Stimulated activated CD4-positive, alpha-beta T cell treated with anti-CD3 and anti-CD28 coated beads, Interleukin-4, amount 100 ng/mL, for 24 hours (primary cell): ENCODE data around the gene MPHOSPH8.

Source experiments
- DNase-seq: peaks from one replicate; pipeline ENCODE4 v3.0.0-alpha.2; 2020

MPHOSPH8 gene

DNA sequence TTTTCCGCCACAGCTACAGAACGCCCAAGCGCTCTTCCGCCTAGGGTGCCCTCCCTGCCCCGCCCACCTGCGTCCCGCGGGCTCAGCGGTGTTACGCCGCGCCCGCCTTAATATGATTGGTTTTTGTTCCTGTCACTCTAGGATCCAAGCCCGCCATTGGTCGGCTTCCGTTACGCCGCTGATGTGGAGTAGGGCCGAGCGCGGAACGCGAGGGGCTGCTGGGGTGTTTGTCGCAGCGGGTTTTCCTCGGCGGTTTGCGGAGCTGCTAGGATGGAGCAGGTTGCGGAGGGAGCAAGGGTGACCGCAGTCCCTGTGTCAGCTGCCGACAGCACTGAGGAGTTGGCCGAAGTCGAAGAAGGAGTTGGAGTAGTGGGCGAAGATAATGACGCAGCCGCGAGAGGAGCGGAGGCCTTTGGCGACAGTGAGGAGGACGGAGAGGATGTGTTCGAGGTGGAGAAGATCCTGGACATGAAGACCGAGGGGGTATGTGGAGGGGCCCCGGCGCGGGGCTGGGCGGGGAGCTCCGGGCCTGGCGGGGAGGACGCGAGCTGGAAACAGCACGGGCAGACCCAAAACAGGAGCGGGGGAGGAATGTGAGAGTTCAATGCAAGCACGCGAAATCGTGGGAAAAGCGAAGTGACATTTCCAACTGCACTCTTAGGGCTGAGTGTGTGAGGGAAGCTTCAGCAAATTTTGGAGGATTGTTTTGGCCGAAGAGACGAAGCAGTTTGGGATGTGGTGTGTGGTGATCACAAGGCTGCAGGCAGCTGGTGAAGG is at the start of gene MPHOSPH8:
MPHOSPH8 (plus strand) TSS at position 181 of the 777 bp plus-strand sequence; CDS start at position 271, 90 bp downstream.
- DNase-seq: peak; percentile 94

DNA sequence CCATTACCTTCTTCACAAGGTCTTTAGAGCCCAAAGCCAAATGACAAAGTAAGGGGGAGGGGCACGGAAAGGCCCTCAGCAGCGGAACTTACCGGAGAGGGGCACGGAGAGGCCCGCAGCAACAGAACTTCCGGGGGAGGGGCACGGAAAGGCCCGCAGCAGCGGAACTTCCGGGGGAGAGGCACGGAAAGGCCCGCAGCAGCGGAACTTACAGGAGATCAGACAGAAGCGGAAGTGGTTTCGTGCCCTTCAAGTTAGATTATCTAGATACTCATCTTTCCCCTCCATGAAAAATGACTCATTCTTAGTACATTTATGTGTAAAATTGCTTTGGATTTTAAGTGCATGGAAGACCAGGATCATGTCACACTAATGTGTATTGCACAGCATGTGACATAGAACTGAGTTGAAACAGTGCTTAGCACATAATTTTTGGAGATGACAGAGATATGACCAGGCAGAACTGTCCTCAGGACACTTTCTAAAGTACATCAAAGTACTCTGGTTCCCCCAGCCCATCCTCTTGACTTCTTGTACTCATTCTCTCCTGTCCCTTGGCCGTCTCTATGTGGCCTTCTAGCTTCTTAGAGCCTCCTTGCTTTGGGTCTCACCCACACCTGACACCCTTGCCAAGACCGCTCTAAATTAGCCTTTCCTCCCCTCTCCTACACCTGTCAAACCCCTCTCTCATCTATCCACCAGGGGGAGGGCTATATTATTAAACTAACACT is 46.4 kb upstream of the MPHOSPH8 start:
- peak; percentile 80 for DNase-seq

DNA sequence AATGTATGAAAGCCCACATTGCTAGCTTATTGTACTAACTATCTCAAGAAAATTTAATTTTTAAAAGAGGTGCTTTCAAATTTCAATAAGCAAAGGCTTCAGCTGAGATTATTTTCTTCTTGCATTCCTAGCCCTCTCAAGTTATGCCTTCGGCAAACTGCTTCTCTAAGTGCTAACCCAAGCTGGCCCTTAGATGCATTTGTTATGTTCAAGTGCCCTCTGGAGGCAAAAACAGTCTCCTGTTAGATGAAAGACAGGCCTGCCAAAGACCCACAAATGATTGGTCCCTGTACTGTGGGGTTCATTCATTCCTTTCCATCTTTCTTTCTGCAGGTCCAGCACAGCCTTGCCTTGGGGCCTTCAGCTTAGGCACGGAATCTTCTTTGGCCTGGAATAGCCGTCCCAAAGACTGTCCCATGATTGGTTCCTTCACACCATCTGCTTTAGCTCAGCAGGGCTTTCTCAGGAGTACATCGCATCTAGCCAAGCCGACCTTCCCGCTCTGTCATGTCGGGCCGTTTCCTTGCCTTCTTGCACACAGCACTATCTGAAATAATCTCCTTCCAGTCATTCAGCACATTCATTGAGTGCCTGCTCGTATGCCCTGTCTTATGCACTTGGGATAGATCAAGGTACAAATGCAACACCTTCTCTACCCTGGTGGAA is 45.7 kb upstream of the MPHOSPH8 start:
- DNase-seq: peak; percentile 40

- no peak for DNase-seq
Measured at GRCh38 chr13:19589312-19589711, 44.1 kb upstream of the MPHOSPH8 start.

DNA sequence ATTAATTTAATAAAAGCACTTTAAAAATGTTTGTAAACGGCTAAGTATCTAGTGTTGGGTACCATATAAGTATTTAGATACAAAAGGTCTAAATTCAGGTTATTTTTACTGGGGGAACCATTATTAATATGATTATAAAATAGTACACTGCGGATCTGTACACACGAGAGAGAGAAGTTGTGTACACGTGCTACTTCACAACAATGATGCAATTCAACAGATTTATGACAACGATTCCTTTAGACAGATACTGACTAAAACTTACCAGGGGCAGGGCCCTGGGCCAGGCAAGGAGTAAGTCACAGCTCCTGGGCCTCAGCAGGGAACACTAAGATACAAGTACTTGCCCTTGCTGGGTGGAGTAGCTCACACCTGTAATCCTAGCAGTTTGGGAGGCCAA is 43.0 kb upstream of the MPHOSPH8 start:
- no peak for DNase-seq

DNA sequence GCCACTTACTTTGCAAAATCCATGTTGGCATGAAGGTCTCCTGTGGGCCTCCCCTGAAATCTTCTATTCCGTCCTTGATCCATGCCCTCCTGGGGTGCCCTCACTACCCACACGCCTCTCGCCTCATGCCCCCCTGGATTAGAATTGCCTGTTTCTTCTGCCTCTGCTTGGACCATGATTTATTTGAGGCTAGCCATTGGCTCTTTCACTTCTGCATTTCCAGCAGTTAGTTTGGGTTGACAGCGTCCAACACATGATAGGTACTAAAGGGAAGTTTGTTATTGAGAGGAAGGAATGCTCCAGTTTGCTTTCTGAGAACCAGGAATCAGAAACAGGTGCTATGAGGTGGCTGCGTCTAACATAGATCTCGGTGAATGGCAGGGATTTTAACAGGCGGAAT is 41.6 kb upstream of the MPHOSPH8 start:
- no peak for DNase-seq

DNA sequence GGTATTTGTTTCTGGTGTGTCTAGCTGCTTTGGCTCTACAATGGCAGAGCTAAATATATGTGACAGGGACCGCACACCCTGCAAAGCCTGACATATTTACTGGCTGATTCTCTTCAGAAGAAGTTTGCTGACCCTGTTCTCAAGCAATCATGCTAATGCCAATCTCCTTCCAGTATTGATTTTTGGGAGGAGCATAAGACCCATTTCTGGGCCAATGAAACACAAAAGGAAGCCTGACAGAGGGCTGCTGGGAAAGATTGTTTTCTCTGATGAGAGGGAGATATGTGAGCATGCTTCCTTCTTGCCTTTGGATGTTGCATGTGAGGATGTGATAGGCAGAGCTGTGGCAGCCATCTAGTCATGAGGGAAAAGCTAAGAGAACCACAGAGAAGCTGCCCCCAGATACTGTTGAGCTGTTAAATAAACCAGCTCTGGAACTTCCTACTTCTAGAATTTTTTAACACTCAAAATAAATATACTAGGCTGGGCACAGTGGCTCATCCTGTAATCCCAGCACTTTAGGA is 40.7 kb upstream of the MPHOSPH8 start:
- DNase-seq: no peak

DNA sequence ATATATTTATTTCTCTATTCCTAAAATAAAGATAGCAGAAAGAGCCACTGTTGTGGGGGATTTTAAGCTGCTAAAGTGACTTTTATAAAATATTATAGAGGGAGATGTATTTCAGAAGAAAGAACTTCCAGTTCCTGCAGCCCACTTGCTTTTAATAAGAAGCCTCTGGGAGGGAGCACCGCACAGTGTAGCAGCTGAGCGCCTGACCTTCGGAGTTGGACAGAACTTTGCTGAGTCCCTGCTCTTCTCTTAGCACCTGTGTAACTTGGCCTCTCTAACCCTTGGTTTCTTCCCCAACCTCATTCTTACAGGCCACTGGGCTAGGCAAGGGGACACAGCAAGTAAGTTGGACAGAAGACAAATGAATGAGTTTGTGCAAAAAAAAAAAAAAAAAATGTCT is 37.4 kb upstream of the MPHOSPH8 start:
- no peak for DNase-seq

DNA sequence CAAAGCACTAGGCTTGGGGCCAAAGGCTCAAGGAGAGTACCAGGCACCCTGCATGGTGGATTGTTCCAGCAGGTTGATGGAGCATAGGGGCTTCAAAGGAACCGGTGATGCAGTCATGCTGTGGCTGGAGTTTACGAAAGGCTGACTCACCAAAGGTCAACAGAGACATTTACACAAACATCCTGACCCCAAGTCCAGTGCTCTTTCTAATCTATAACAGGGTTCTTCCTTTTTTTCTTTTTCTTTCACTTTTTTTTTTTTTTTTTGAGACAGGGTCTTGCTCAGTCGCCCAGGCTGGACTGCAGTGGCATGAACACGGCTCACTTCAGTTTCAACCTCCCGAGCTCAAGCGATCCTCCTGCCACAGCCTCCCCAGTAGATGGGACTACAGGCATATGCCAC is 36.5 kb upstream of the MPHOSPH8 start:
- DNase-seq: no peak

GRCh38 chr13:19597523-19597922 is 35.9 kb upstream of the MPHOSPH8 start:
- no peak for DNase-seq

DNA sequence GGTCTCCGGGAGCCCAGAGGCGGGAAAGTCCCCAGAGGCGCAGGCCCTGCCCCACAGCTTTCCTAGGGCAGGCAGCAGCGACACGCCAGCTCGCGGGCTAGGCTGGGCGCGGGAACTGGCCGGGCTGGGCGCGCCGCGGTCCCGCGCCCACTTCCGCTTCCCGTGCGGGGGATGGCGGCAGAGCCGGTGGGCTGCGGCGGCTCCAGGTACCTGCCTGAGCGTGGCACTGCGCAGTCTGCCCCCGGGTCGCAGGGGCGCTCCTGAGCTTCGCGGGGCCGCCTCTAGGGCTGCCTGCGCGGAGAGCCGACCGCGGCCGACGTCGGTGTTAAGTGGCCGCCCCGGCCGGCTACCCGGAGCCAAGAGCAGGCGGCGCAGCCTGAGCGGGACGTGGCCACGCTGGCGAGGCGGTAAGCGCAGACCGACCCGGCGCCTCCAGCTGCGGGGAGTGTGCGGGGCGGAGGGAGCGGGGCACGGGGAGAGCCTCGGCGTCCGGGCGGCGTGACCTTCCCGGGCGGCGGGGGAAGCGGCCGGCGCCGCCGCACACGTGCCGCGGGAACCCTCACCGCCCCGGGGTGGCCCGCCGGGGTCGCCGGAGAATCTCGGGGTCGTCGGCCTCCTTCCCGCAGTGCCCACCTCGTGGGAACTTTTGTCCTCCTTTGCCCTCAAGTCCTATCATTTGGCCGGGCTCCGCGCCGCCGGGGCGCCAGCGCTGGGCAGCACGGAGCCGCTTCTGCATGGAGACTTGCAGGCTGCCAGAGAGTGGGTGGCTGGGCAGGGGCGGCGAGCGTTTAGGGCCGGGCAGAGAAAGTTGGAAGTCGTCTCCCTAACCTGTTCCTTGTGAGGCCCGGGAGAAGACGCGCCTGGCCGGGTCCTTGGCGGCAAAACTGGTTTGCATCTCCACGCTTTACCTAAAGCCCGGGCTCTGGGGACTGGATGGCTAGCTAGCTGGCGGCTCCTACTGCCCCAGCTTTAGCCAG is 31.4 kb upstream of the MPHOSPH8 start:
- DNase-seq: peak; percentile 17

DNA sequence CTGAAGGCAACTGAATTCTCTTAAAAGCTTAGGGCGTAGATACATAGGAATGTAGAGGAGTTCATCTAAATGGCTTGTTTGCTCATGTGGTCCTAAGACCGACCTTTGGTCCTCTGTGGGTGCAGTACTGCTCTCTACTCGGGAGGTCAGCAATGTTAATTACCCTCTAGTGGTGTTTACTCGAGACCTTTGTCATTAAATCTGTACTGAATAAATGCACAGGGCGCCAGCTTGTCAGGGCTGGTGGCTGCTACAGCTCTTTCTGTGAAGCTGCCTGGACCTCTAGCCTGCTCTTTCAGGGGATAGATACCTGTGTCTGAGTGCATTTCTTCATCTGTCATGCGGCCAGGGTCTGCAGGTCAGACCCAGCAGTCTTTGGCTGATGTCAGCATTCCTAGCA is 29.2 kb upstream of the MPHOSPH8 start:
- no peak for DNase-seq

DNA sequence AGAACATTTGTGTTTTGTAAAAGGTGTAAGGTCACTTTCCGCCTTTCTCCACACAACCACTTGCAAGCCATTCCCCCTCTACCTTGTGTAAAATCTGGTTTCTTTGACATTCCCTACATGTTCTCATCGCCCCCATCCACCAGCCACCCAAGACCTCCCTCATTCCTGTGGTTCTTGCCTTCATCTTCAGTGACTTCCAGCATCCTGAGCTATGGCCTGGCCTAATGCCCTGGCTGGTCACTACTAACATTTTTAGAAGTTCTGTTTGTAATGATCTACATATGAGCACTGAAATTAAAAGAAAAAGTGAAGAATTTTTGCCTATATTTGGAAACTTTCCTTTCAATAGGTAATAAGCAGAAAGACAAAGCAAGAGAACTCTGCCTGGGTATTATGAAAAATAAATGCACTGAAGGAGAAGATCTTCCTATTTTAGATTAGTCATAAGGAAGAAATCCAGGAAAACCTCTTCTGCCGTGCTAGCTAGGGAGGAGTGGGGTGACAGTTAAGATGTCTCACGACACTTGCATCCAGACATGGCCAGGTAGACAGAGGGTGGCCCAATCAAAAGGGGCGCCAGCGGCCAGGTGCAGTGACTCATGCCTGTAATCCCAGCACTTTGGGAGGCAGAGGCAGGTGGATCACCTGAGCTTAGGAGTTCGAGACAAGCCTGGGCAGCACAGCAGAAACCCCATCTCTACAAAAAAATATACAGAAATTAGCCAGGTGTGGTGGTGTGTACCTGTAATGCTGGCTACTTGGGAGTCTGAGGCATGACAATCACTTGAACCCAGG is 28.1 kb upstream of the MPHOSPH8 start:
- DNase-seq: no peak

DNA sequence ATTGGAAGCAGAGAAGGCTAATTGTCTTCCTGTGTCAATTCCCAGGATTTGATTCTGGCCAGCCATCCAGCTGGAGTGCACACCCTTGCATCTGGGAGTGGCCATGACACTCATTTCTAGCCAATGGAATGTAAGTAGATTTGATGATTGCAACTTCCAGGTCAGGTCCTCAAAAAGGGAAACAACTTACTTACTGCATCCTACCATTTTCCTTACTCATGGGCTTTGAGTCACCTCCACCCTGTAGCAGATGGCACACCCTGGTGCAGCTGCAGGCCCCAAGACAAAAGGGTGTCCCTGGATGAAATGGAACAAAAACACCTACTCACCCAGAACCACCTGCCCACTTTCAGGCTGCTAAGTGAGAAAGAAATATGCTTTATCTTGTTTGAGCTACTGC is 27.3 kb upstream of the MPHOSPH8 start:
- no peak for DNase-seq

GRCh38 chr13:19606737-19607136 is 26.7 kb upstream of the MPHOSPH8 start:
- no peak for DNase-seq

DNA sequence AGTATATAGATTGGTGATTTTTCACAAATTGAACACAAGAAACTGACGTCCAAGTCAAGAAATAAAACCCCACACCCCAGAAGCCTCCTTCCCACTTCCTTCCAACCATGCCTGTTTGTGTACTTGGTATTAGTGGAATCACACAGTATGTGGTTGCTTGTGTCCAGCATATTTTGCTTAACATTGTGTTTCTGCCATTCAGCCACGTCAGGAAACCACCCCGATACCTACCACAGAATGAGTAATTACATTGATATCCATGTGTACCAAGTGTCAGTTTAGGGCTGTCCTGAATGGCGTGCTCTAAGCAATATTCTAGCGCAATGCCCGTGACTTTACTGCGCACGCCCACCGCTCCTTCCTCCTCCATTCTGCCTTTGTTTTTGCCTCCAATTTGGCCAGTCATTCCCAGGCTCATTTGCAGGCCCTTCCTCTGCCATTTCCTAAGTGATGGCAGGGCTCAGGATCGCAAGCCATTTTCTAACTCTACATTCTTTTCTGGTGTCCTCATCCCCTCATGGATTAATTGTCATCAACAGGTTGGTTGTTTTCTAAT is 25.9 kb upstream of the MPHOSPH8 start:
- no peak for DNase-seq

DNA sequence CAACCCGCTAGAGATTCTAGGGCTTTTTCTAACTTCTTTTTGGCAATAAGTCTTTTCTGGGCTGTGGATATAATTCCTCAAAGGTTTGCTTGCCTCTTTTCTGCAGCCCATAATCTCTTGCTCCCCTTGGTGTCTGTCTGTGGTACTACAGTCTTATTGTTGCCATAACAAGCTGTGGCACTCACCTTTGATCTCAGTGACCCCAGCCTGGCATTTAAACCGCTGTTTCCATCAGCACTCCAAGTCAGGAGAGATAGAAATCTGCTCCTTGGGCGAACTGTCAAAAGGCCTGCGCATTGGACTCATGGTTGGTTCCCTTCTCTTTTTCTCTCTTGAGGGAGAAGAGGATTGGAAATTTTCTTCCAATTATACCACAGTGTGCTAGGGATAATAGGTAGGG is 14.5 kb upstream of the MPHOSPH8 start:
- DNase-seq: no peak

DNA sequence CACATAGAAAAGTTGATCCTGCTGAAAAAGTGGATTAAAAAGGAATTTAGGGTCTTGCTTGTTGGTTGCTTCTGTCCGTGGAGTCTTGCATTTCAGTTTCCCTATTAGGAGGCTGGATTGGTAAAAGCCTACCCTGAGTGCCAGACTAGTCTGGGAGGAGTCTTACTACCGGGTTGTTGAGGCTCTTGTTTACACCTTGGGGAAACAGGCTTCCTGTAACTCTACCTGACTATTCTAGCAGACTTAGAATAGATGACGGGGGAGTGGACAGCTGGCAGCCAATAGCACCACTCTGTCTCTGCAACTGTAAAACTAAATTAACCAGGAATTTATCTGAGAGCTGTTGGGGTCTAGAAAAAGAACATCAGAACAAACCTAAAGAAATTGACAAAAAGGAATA is 11.3 kb upstream of the MPHOSPH8 start:
- no peak for DNase-seq

DNA sequence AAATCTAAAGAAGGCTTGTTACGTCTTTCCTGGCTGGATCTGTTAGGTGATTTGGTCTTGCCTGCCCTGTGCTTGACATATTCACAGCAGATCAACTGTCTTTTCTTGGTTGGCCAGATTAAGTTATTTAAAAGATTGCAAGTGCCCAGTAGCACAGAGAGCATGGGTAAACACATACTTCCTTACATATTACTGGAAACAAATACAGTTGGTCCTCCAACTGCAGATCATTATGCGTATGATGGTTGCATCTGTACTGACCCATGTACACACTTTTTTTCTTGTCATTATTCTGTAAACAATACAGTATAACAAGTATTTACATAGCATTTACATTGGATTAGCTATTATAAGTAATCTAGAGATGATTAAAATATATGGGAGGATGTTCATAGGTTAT is 9.2 kb upstream of the MPHOSPH8 start:
- DNase-seq: no peak

GRCh38 chr13:19632915-19633478 is 462 bp upstream of the MPHOSPH8 start:
- DNase-seq: no peak

DNA sequence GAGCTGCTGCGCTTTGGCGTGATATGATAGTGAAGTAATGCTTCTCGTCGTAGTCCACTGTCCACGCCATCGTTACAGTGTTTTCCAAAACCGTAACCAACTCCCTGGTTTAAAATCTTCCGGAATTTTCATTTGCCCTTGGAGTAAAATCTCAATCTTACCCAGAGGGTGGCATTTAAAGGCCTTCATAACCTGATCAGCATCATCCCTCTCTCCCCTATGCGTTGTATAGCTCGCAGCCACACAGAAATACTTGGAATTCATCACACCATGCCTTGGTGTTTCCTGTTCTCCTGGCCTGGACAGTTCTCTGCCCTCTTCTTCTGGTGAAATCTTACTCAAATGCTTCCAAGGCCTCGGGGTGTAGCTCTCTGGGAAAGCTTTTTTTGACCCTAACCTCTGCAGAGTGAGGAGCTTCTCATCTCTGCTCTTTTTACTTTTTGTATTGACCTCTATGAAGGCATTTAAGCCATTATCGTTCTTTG is 839 bp downstream of the MPHOSPH8 start:
- no peak for DNase-seq
